Immature natural killer cell (primary cell): ENCODE measurements around the gene NDUFV1. TPM values are rescaled to one million over a fixed set of nuclear protein-coding genes. Genes with fewer than 3 reads are reported as not detected.

Experiments used
- DNase-seq, 3 donors: peaks; one replicate each; pipeline ENCODE4 v3.0.0; 2022; ENCODE audit warnings: mixed read lengths in 1 of 3
- H3K27ac Mint-ChIP-seq, 6 donors: one replicate each; pipeline ENCODE4 v1.8.0; 2020; ENCODE audit warnings: mixed read lengths in 6 of 6, mild to moderate bottlenecking in 5 of 6, inconsistent platforms in 4 of 6, moderate library complexity in 3 of 6
- H3K27me3 Mint-ChIP-seq, 3 donors: one replicate each; pipeline ENCODE4 v1.8.0; 2020 to 2021; ENCODE audit warnings: low read depth in 3 of 3, mild to moderate bottlenecking in 3 of 3, mixed read lengths in 3 of 3, moderate library complexity in 3 of 3, inconsistent platforms in 1 of 3
- H3K36me3 Mint-ChIP-seq, 3 donors: one replicate each; pipeline ENCODE4 v1.8.0; 2020; ENCODE audit warnings: mixed read lengths in 3 of 3, inconsistent platforms in 2 of 3, mild to moderate bottlenecking in 2 of 3
- H3K4me1 Mint-ChIP-seq, 2 donors: one replicate each; pipeline ENCODE4 v1.8.0; 2020; ENCODE audit warnings: inconsistent platforms in 2 of 2, mild to moderate bottlenecking in 2 of 2, mixed read lengths in 2 of 2, moderate library complexity in 1 of 2
- H3K4me3 Mint-ChIP-seq, 5 donors: one replicate each; pipeline ENCODE4 v1.8.0; 2020; ENCODE audit warnings: mild to moderate bottlenecking in 5 of 5, mixed read lengths in 5 of 5, inconsistent platforms in 3 of 5, moderate library complexity in 3 of 5
- H3K9me3 Mint-ChIP-seq, 6 donors: one replicate each; pipeline ENCODE4 v1.8.0; 2020; ENCODE audit warnings: mild to moderate bottlenecking in 6 of 6, mixed read lengths in 6 of 6, inconsistent platforms in 4 of 6, moderate library complexity in 3 of 6
- polyA plus RNA-seq, 3 donors: library from polyadenylated mRNA; unstranded; fragments of 300-500 nt; fragmentation: Illumina TruSeq; gene quantifications; one replicate each; pipeline ENCODE4 v1.2.3, GENCODE V29; 2021

NDUFV1 gene
- polyA plus RNA-seq, 3 donors from 2014 or later, result 173 to 261 (median 195) TPM

GRCh38 chr11:67629386-67630227 is 22.9 kb downstream of the NDUFV1 start, which contains the start of gene NUDT8:
TSS of gene NUDT8 (minus strand) at chr11:67629937. CDS start at chr11:67629911, 26 bp downstream.
- H3K4me3 Mint-ChIP-seq, result peak within 1 kb of the TSS; percentile 89 to 90 (median 89)
- H3K27ac Mint-ChIP-seq, result peak within 1 kb of the TSS; percentile 75 to 92 (median 88)
- peak; percentile 84 to 86 (median 84) for DNase-seq
- H3K36me3 Mint-ChIP-seq, result peaks cover 0 to 6% (median 0%) of the 10 kb centered on the region in 3 donors
- H3K9me3 Mint-ChIP-seq, result peaks cover 0 to 2% (median 0%) of the 10 kb centered on the region in 6 donors
- peaks cover 0 to 2% (median 0%) of the 10 kb centered on the region in 3 donors for H3K27me3 Mint-ChIP-seq
- H3K4me1 Mint-ChIP-seq, result peaks cover 6 to 14% of the 10 kb centered on the region in 2 donors

DNA sequence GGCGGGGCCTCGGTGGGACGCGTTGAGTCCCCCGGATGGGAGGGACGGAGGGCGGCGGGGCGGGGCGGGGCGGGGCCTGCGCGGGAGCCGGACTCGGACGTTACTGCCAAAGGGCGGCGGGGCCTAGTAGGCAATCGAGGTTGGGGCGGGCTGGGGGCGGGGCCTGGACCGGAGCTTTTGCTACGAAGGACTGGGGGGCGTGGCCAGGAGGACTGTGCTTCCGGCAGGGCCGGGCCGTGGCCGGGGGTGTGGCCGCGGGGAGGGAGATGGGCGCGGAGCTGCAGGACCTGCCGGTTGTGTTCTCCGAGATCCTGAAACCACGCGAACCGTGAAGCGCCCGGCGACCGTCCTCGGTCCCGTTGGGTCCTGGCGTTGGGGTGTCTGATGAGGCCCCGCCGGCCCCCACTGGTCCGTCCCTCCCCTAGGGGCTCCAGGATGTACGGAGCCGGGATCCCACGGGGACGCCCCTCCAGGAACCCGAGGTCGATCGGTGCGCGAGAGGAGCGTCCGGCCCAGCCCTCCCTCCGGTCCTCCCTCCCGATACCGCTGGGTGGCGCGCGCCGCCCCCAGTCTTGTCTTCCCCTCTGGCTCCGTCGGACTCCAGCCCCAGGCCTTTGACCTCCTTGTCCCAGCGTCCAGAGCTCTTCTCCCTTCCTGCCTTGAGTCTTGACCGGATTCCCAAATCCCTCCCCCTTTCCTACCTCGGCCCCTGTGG is 23.6 kb downstream of the NDUFV1 start:
- Mint-ChIP-seq H3K36me3 (peaks cover 0 to 6% (median 0%) of the 10 kb centered on the region in 3 donors), H3K9me3 (peaks cover 0 to 2% (median 0%) of the 10 kb centered on the region in 6 donors), H3K4me1 (peaks cover 6 to 14% of the 10 kb centered on the region in 2 donors), H3K27ac (peak overlapping the region; percentile 75 to 92 (median 88)), H3K4me3 (peak overlapping the region; percentile 89 to 90 (median 89)), H3K27me3 (peaks cover 0 to 2% (median 0%) of the 10 kb centered on the region in 3 donors)
- peak; percentile 94 to 96 (median 95) for DNase-seq

DNA sequence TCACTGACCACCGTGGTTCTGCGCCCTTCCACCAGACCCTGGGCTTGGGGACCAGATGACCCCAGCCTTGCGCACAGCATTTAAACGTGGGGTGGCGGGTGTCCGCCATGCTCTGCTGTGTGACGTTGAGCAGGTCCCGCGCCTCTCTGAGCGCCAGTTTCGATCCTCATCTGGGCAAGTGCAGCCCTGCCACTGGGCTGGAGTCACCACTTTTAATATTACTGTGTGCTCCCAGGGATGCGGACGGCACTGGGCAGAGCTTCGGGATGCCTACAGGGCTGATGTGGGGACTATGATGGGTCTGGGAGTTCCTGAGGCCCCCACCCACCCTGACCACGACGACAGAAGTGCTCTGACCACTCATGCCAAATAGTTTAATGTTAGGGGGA is 24.2 kb downstream of the NDUFV1 start:
- peaks cover 6 to 14% of the 10 kb centered on the region in 2 donors for H3K4me1 Mint-ChIP-seq
- peaks cover 0 to 6% (median 0%) of the 10 kb centered on the region in 3 donors for H3K36me3 Mint-ChIP-seq
- H3K27ac Mint-ChIP-seq, result peak overlapping the region; percentile 75 to 92 (median 86)
- no peak for DNase-seq
- peaks cover 0 to 2% (median 0%) of the 10 kb centered on the region in 6 donors for H3K9me3 Mint-ChIP-seq
- H3K27me3 Mint-ChIP-seq, result peaks cover 0 to 2% (median 0%) of the 10 kb centered on the region in 3 donors
- H3K4me3 Mint-ChIP-seq, result peak overlapping the region; percentile 89 to 90 (median 89)

DNA sequence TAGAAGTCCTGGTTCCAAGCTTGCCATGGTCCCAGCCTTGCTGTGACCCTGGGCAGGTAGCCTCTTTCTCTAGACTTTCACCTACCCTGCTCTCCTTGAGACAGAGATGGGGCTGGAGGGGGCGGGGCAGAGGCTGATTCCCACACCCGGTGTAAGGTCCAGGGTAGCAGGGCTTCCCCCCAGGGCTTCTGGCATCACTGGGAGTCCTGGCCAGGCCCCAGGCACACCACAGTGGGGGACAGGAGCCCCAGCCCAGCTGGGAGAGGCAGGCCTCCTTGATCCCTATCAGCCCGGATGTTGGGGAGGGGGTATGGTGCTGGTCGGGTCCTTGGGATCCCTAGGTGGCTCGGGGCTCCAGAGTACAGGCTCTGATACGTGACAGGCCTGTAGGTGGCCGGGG is 24.7 kb downstream of the NDUFV1 start:
- Mint-ChIP-seq H3K36me3 (peaks cover 0 to 4% (median 0%) of the 10 kb centered on the region in 3 donors), H3K4me1 (peaks cover 6 to 14% of the 10 kb centered on the region in 2 donors), H3K27me3 (peaks cover 0 to 2% (median 0%) of the 10 kb centered on the region in 3 donors), H3K27ac (peak overlapping the region in 2 of 6 donors; percentile 90 to 92), H3K9me3 (peaks cover 0 to 2% (median 0%) of the 10 kb centered on the region in 6 donors), H3K4me3 (peak overlapping the region; percentile 89 to 90 (median 89))
- DNase-seq, result no peak

DNA sequence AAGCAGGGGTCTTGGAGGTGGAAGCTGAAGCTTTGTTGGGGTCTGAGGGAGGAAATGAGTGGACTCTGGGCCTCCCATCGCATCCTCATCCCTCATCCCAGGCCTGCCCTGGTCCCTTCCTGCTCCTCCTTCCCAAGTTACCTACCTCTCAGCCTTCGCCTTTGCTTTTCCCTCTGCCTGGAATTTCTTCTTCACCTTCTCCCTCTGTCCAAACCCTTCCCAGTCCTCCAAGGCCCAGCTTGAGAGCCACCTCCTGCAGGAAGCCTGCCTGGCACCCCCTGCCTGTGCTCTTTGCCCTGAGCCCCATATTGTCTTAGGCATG is 25.1 kb downstream of the NDUFV1 start:
- DNase-seq, result no peak
- Mint-ChIP-seq H3K27me3 (peaks cover 0 to 2% (median 0%) of the 10 kb centered on the region in 3 donors), H3K4me3 (peak overlapping the region; percentile 48 to 75 (median 53)), H3K36me3 (peaks cover 0 to under 1% (median 0%) of the 10 kb centered on the region in 3 donors), H3K4me1 (peaks cover 6 to 14% of the 10 kb centered on the region in 2 donors), H3K27ac (peak overlapping the region in 3 of 6 donors; percentile 26 to 45 (median 44)), H3K9me3 (peaks cover 0 to 2% (median 0%) of the 10 kb centered on the region in 6 donors)

DNA sequence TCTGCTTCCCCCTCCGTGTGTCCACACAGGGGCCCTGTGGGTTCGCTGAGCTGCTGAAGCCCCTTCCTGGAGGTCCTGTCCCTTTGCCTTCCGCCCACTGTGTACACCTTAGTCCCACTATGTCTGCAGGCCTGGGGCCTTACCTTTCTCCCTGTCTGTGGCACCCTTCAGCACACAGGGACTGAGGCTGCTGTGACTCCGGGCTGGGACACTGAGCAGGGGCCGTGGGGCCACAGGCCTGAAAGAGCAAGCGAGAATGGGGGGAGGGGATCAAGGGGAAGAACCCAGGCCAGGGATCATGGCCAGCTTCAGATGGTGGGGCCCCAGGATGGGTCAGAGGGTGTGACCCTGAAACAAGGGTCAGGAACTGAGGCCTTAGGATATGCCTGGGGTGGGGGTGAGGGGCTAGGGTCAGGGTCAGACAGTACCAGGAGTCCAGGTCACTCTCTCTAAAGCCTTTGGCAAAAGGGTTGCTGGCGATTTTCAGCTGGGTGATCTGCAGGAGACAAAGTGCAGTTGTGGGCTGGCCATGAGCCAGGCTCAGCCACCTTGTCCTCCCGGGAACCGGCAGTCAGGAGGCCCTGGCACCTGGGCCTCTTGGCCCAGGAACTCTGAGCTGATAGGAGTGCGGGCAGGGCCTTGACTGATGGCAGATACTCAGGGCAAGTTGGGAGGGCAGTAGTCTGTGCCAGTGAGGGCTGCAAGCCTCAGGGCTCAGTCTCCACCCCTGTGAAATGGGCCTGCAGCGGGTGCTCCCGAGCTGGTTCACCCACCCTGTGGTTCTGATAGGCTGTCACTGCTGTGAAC is 25.6 kb downstream of the NDUFV1 start:
- Mint-ChIP-seq H3K36me3 (no peaks in the 10 kb centered on the region), H3K27ac (peak overlapping the region in 2 of 6 donors; percentile 26 to 44), H3K4me1 (peaks cover 6 to 14% of the 10 kb centered on the region in 2 donors), H3K4me3 (peak overlapping the region; percentile 48 to 75 (median 53)), H3K27me3 (peaks cover 0 to 2% (median 0%) of the 10 kb centered on the region in 3 donors), H3K9me3 (peaks cover 0 to 2% (median 0%) of the 10 kb centered on the region in 6 donors)
- DNase-seq, result no peak

DNA sequence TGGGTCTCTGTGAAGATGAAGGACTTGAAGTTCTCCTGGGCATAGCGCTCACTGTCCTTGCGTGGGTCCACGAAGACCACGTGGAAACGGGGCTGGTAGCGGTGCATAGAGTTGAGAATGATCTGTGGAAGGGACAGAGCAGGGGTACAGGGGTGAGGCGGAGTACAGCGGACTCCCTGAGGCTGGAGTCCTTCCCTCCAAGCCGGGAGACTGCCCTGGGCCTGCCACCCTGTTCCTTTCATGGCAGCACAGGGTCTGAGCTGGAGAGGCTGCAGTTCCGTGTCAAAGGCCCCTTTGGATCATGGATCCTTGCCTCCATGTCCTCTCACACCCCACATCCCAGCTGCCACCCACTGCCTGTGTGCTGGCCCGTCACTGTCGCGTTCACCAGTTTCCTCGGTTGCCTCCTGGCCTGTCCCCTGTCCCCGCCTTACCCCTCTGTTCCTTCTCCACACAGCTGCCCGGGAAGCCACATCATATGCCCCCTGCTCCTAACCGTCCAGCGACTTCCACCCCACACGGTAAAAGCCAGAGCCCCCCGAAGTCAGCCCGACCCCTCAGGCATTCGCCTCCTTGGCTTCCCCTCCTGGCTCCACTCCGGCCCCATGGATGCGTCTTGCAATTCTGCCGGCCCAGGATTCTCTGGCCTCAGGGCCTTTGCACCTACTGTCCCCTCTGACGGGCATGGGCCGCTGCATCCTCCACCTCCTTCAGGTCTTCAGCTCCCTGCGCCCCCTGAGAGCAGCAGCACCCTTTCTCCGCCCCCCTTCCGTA is 26.4 kb downstream of the NDUFV1 start:
- H3K4me3 Mint-ChIP-seq, result peak overlapping the region in 2 of 5 donors; percentile 1 to 47
- DNase-seq, result no peak
- peaks cover 0 to 2% (median 0%) of the 10 kb centered on the region in 3 donors for H3K27me3 Mint-ChIP-seq
- no peaks in the 10 kb centered on the region for H3K36me3 Mint-ChIP-seq
- no peaks in the 10 kb centered on the region for H3K9me3 Mint-ChIP-seq
- peak overlapping the region in 1 of 6 donors; percentile 45 for H3K27ac Mint-ChIP-seq
- H3K4me1 Mint-ChIP-seq, result peaks cover 6 to 13% of the 10 kb centered on the region in 2 donors

GRCh38 chr11:67633758-67634365 is 27.1 kb downstream of the NDUFV1 start:
- DNase-seq, result no peak
- Mint-ChIP-seq H3K27me3 (peaks cover 0 to 2% (median 0%) of the 10 kb centered on the region in 3 donors), H3K4me1 (peaks cover 6 to 13% of the 10 kb centered on the region in 2 donors), H3K9me3 (no peaks in the 10 kb centered on the region), H3K27ac (peak overlapping the region in 1 of 6 donors; percentile 45), H3K36me3 (no peaks in the 10 kb centered on the region), H3K4me3 (no peak overlapping the region)

GRCh38 chr11:67634366-67635230 is 27.9 kb downstream of the NDUFV1 start:
- Mint-ChIP-seq H3K9me3 (no peaks in the 10 kb centered on the region), H3K36me3 (no peaks in the 10 kb centered on the region), H3K27ac (no peak overlapping the region), H3K4me1 (peaks cover 6 to 9% of the 10 kb centered on the region in 2 donors), H3K27me3 (no peaks in the 10 kb centered on the region), H3K4me3 (peak overlapping the region in 1 of 5 donors; percentile 29)
- DNase-seq, result no peak

GRCh38 chr11:67635231-67635521 is 28.4 kb downstream of the NDUFV1 start:
- no peaks in the 10 kb centered on the region for H3K36me3 Mint-ChIP-seq
- H3K9me3 Mint-ChIP-seq, result no peaks in the 10 kb centered on the region
- DNase-seq, result no peak
- peaks cover 0 to 2% (median 0%) of the 10 kb centered on the region in 3 donors for H3K27me3 Mint-ChIP-seq
- H3K4me1 Mint-ChIP-seq, result peaks cover 6 to 9% of the 10 kb centered on the region in 2 donors
- H3K27ac Mint-ChIP-seq, result peak overlapping the region in 1 of 6 donors; percentile 10
- no peak overlapping the region for H3K4me3 Mint-ChIP-seq

GRCh38 chr11:67636962-67637361 is 30.2 kb downstream of the NDUFV1 start:
- Mint-ChIP-seq H3K9me3 (no peaks in the 10 kb centered on the region), H3K4me1 (peaks cover 0 to 1% of the 10 kb centered on the region in 2 donors), H3K36me3 (no peaks in the 10 kb centered on the region), H3K27ac (no peak overlapping the region), H3K4me3 (no peak overlapping the region), H3K27me3 (peaks cover 0 to 2% (median 0%) of the 10 kb centered on the region in 3 donors)
- no peak for DNase-seq
